ENCODE measurements around the gene SLX9. TPM values are rescaled to one million over a fixed set of nuclear protein-coding genes. Genes with fewer than 3 reads are reported as not detected.

SLX9 gene
- total and polyA plus RNA-seq, 7 experiments from 2014 or later, result 13.2 to 46.4 (median 19.2) TPM

DNA sequence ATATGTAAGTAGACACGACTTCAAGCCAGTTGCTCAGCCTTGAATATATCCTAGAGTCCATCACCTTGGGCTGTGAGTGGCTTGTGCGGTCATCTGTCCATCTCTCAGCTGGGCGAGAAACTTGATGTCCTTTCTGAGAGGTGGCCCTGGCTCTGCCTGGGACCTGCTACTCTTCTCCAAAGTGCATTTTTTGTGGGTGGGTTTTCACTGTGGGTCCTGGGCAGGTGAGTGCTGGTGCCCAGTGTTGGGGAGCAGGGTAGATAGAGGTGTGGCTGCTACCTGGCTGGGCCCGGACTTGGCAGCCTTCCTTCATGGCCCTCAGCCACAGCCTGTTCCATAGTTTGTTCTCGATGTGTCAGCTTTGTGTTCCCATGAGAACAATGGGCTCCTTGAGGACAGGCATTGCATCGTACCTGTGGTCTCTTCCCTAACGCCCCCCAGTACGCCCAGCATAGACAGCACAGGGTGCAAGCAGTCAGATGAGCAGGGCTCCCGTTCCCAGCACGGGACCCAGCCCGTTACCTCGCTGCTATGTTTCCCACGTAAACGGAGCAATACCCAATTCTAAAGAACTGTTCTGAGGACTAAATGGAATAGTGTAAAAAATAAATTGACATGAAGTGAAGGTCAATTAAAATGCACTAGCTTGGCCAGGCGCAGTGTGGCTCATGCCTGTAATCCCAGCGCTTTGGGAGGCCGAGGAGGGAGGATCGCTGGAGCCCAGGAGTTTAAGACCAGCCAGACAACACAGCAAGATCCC is 877 bp upstream of the SLX9 start:
- Histone ChIP-seq H3K36me3 (ENCODE audit: control insufficient read depth in 2 of 3, insufficient read depth in 3 of 3, low read length in 3 of 3) (peaks cover 0 to 11% (median 4%) of the 10 kb centered on the region in 3 experiments), H3K27me3 (ENCODE audit: control insufficient read depth in 2 of 2, insufficient read depth in 2 of 2, low read length in 2 of 2) (no peaks in the 10 kb centered on the region), H3K4me3 (ENCODE audit: low read length) (peak overlapping the region; percentile 83), H3K4me1 (ENCODE audit: control insufficient read depth in 2 of 2, insufficient read depth in 2 of 2, low read length in 2 of 2) (peaks cover 22 to 34% of the 10 kb centered on the region in 2 donors), H3K9me3 (ENCODE audit: control insufficient read depth in 2 of 3, low read length in 3 of 3) (no peaks in the 10 kb centered on the region), H3K27ac (ENCODE audit: low read depth, low read length) (peak overlapping the region; percentile 80)
- Mint-ChIP-seq H3K27ac (peak overlapping the region; percentile 77 to 96 (median 87)), H3K36me3 (peaks cover 0 to 5% (median 0%) of the 10 kb centered on the region in 5 donors), H3K9me3 (no peaks in the 10 kb centered on the region), H3K4me1 (peaks cover 30 to 52% (median 41%) of the 10 kb centered on the region in 7 donors), H3K27me3 (no peaks in the 10 kb centered on the region), H3K4me3 (peak overlapping the region; percentile 87 to 93 (median 89))
- no peak for ATAC-seq
- ChIA-PET POLR2A (interaction anchor here (0.6 to 2.6 kb wide), 7 partner anchors 12 to 1156 kb away, joined by 4 to 10 read pairs (median 4); partner anchors contain the start of genes ITGB2 and UBE2G2), CTCF (interaction anchor here (0.9 kb wide), 1 partner anchor 46 kb away, joined by 4 read pairs; no protein-coding TSS in a partner anchor)
- DNase-seq, result no peak
- intact Hi-C loops (cut with micrococcal nuclease), result loop anchor here (1.0 to 10.0 kb wide), 3 partner anchors 12 to 924 kb away; partner anchors contain the start of gene TRAPPC10 (in 1 of the 2)

DNA sequence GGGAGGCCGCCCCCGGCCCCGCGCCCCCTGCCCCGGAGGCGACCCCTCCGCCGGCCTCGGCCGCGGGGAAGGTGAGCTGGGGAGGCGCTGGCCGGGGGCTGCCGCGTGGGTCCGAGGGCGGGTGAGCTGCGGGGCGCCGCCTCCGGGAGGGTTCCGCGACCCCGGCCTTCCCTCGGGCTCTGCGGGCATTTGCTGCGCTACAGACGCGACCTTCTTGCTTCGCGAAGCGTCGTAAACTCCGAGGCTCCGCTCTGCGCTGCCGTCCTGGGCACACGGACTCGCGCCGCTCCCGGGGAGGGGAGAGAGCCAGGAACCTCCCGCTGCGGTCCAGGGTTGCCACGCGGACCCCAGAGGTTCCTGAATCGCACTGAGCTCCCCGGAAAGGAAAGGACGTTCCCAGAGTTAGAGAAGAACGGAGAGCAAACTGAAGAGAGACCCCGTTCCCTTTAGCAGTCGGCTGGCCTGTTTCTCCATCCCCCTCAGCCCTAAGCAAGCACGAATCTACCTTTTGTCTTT is 345 bp downstream of the SLX9 start:
- peaks cover 30 to 59% (median 45%) of the 10 kb centered on the region in 7 donors for H3K4me1 Mint-ChIP-seq

DNA sequence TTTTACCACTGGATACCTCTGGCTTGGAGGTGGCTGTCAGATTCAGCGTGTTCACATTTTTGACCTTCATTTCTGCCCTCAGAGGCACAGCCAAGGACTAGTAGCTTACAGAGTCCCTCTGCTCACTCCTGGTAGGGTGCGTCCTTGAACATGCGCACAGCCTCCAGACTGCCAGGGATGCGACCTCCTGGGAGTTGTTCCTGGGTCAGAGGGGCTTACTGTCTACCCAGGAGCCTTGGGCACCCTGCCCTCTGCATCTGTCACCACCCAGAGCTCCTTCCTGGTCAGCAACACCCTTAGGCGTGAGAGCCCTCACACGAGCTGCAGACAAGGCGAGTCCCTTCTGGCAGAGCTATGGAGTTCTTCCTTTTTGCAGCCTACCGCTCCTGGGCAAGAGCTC is 1.7 kb downstream of the SLX9 start:
- Mint-ChIP-seq H3K4me3 (peak overlapping the region; percentile 86 to 95 (median 89)), H3K27ac (peak overlapping the region in 8 of 9 donors; percentile 9 to 91 (median 74)), H3K36me3 (peaks cover 0 to 10% (median 3%) of the 10 kb centered on the region in 5 donors), H3K4me1 (peaks cover 30 to 65% (median 52%) of the 10 kb centered on the region in 7 donors), H3K27me3 (no peaks in the 10 kb centered on the region), H3K9me3 (no peaks in the 10 kb centered on the region)
- H3K27ac ChIP-seq (ENCODE audit: low read depth, low read length), result no peak overlapping the region
- no peak overlapping the region for H3K4me3 ChIP-seq (ENCODE audit: low read length)
- no peaks in the 10 kb centered on the region for H3K9me3 ChIP-seq (ENCODE audit: control insufficient read depth in 2 of 3, low read length in 3 of 3)
- ChIA-PET CTCF (interaction anchor here (0.6 to 4.0 kb wide), 2 partner anchors 196 to 430 kb away, joined by 3 to 23 read pairs; no protein-coding TSS in a partner anchor), POLR2A (interaction anchor here (1.1 kb wide), 1 partner anchor 23 kb away, joined by 3 read pairs; no protein-coding TSS in a partner anchor)
- no peaks in the 10 kb centered on the region for H3K27me3 ChIP-seq (ENCODE audit: control insufficient read depth in 2 of 2, insufficient read depth in 2 of 2, low read length in 2 of 2)
- no peak for DNase-seq
- intact Hi-C loops (cut with micrococcal nuclease), result loop anchor here in 1 of 2 donors (5.0 to 10.0 kb wide), 2 partner anchors 136 to 353 kb away; no protein-coding TSS in a partner anchor
- peaks cover 22 to 34% of the 10 kb centered on the region in 2 donors for H3K4me1 ChIP-seq (ENCODE audit: control insufficient read depth in 2 of 2, insufficient read depth in 2 of 2, low read length in 2 of 2)
- no peak for ATAC-seq
- peaks cover 0 to 33% (median 12%) of the 10 kb centered on the region in 3 experiments for H3K36me3 ChIP-seq (ENCODE audit: control insufficient read depth in 2 of 3, insufficient read depth in 3 of 3, low read length in 3 of 3)

More for the DNA sequence above, 345 bp downstream of the SLX9 start:
- ATAC-seq, result peak; percentile 43
- H3K27ac Mint-ChIP-seq, result peak overlapping the region; percentile 64 to 91 (median 82)
- Histone ChIP-seq H3K4me1 (ENCODE audit: control insufficient read depth in 2 of 2, insufficient read depth in 2 of 2, low read length in 2 of 2) (peaks cover 22 to 34% of the 10 kb centered on the region in 2 donors), H3K27ac (ENCODE audit: low read depth, low read length) (peak overlapping the region; percentile 80), H3K9me3 (ENCODE audit: control insufficient read depth in 2 of 3, low read length in 3 of 3) (no peaks in the 10 kb centered on the region), H3K4me3 (ENCODE audit: low read length) (peak overlapping the region; percentile 83), H3K27me3 (ENCODE audit: control insufficient read depth in 2 of 2, insufficient read depth in 2 of 2, low read length in 2 of 2) (no peaks in the 10 kb centered on the region), H3K36me3 (ENCODE audit: control insufficient read depth in 2 of 3, insufficient read depth in 3 of 3, low read length in 3 of 3) (peaks cover 0 to 23% (median 12%) of the 10 kb centered on the region in 3 experiments)
- H3K27me3 Mint-ChIP-seq, result no peaks in the 10 kb centered on the region
- ChIA-PET CTCF (interaction anchor here (0.6 to 1.0 kb wide), 4 partner anchors 9 to 188 kb away, joined by 3 to 4 read pairs (median 3); no protein-coding TSS in a partner anchor), POLR2A (interaction anchor here (0.6 to 2.4 kb wide), 10 partner anchors 10 to 656 kb away, joined by 3 to 10 read pairs (median 4); partner anchors contain the start of genes PTTG1IP and UBE2G2)
- intact Hi-C loops (cut with micrococcal nuclease), result loop anchor here in 1 of 2 donors (5.0 to 10.0 kb wide), 2 partner anchors 137 to 355 kb away; no protein-coding TSS in a partner anchor
- H3K36me3 Mint-ChIP-seq, result peaks cover 0 to 10% (median 3%) of the 10 kb centered on the region in 5 donors
- H3K4me3 Mint-ChIP-seq, result peak overlapping the region; percentile 87 to 95 (median 91)
- peak in 1 of 9 donors; percentile 34 for DNase-seq
- H3K9me3 Mint-ChIP-seq, result no peaks in the 10 kb centered on the region

DNA sequence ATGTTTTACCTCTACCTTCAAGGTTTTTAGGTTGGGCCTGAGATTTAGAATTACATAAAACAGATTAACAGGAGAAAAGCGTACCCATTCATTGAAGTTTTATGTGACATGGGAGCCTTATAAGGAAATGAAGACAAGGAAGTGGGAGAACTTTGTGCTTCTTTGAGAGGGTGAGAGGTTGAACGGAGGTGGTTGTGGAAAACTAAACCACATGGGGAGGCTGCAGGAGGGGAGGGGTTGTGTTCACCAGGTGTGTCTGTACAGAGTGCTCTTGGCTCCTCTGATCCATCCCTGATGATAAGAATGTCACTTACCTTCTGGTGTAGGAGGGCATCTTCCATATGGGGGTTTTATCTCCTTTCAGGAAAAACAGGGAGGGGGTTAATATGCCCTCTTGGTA is 2.7 kb downstream of the SLX9 start:
- ChIA-PET POLR2A (no interaction called here), CTCF (interaction anchor here (4.0 kb wide), 1 partner anchor 195 kb away, joined by 23 read pairs; no protein-coding TSS in a partner anchor)
- Mint-ChIP-seq H3K4me1 (peaks cover 30 to 65% (median 53%) of the 10 kb centered on the region in 7 donors), H3K4me3 (peak overlapping the region; percentile 56 to 95 (median 84)), H3K36me3 (peaks cover 0 to 10% (median 3%) of the 10 kb centered on the region in 5 donors), H3K27ac (peak overlapping the region; percentile 3 to 84 (median 70)), H3K9me3 (no peaks in the 10 kb centered on the region), H3K27me3 (no peaks in the 10 kb centered on the region)
- Histone ChIP-seq H3K4me3 (ENCODE audit: low read length) (no peak overlapping the region), H3K27ac (ENCODE audit: low read depth, low read length) (peak overlapping the region; percentile 42), H3K9me3 (ENCODE audit: control insufficient read depth in 2 of 3, low read length in 3 of 3) (no peaks in the 10 kb centered on the region), H3K4me1 (ENCODE audit: control insufficient read depth in 2 of 2, insufficient read depth in 2 of 2, low read length in 2 of 2) (peaks cover 22 to 34% of the 10 kb centered on the region in 2 donors), H3K27me3 (ENCODE audit: control insufficient read depth in 2 of 2, insufficient read depth in 2 of 2, low read length in 2 of 2) (no peaks in the 10 kb centered on the region), H3K36me3 (ENCODE audit: control insufficient read depth in 2 of 3, insufficient read depth in 3 of 3, low read length in 3 of 3) (peaks cover 0 to 43% (median 12%) of the 10 kb centered on the region in 3 experiments)
- intact Hi-C loops (cut with micrococcal nuclease), result loop anchor here in 1 of 2 donors (5.0 to 10.0 kb wide), 2 partner anchors 135 to 352 kb away; no protein-coding TSS in a partner anchor
- DNase-seq (no peak), ATAC-seq (no peak)

DNA sequence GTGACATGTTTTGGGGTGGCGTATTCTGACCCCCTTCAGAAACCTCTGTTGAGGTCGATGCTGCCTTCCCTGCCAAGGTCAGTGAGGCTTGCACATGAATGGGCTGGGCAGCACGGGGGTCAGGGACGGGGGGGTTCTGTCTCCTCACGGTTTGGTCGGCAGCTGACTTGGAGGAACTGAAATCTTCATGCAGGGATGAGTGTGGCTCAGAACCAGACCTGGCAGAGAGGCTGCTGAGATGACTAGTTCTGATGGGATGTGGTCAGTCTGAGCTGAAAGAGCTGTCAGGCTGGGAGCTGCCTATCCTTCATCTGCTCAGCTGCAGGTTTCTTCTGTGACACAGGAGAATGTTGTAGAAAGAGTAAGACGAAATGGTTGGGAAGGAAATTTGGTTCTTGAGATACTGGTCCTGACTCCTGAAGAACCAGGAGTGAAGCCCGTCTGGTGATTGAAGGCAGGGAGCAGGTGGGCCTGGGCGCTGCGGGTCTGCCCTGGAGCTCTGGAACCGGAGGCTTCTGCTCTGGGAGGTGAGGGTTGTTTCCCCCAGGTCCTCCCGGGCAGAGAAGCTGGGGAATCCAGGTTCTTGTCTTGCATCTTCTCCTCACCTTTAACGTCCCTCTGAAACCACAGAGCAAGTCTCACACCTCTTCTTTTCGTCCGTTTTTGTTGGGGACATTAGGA is 3.3 kb downstream of the SLX9 start:
- intact Hi-C loops (cut with micrococcal nuclease), result loop anchor here in 1 of 2 donors (5.0 to 10.0 kb wide), 2 partner anchors 134 to 352 kb away; no protein-coding TSS in a partner anchor
- CTCF ChIA-PET, result interaction anchor here (1.4 to 4.0 kb wide), 3 partner anchors 146 to 194 kb away, joined by 3 to 23 read pairs (median 6); no protein-coding TSS in a partner anchor
- peaks cover 22 to 34% of the 10 kb centered on the region in 2 donors for H3K4me1 ChIP-seq (ENCODE audit: control insufficient read depth in 2 of 2, insufficient read depth in 2 of 2, low read length in 2 of 2)
- H3K27ac Mint-ChIP-seq, result peak overlapping the region in 4 of 9 donors; percentile 9 to 70 (median 42)
- peaks cover 0 to 48% (median 12%) of the 10 kb centered on the region in 3 experiments for H3K36me3 ChIP-seq (ENCODE audit: control insufficient read depth in 2 of 3, insufficient read depth in 3 of 3, low read length in 3 of 3)
- DNase-seq (no peak), ATAC-seq (no peak)
- peaks cover 0 to 10% (median 3%) of the 10 kb centered on the region in 5 donors for H3K36me3 Mint-ChIP-seq
- H3K4me1 Mint-ChIP-seq, result peaks cover 30 to 65% (median 53%) of the 10 kb centered on the region in 7 donors
- H3K27me3 Mint-ChIP-seq, result no peaks in the 10 kb centered on the region
- H3K9me3 ChIP-seq (ENCODE audit: control insufficient read depth in 2 of 3, low read length in 3 of 3), result no peaks in the 10 kb centered on the region
- H3K9me3 Mint-ChIP-seq, result no peaks in the 10 kb centered on the region
- no peaks in the 10 kb centered on the region for H3K27me3 ChIP-seq (ENCODE audit: control insufficient read depth in 2 of 2, insufficient read depth in 2 of 2, low read length in 2 of 2)
- POLR2A ChIA-PET, result interaction anchor here (0.6 to 0.8 kb wide), 2 partner anchors 178 to 695 kb away, joined by 3 read pairs; no protein-coding TSS in a partner anchor
- no peak overlapping the region for H3K4me3 ChIP-seq (ENCODE audit: low read length)
- H3K4me3 Mint-ChIP-seq, result peak overlapping the region in 3 of 10 donors; percentile 80 to 89 (median 83)
- no peak overlapping the region for H3K27ac ChIP-seq (ENCODE audit: low read depth, low read length)
